ENCODE results near the gene DRC7. TPM values are rescaled to one million over a fixed set of nuclear protein-coding genes. Genes with fewer than 3 reads are reported as not detected.

DRC7 gene
- total and polyA plus RNA-seq, 10 of the 15 experiments (the other 5 are each of a cell fraction or from before 2014, with no cell fraction given), result 0.06 to 0.49 (median 0.14) TPM; not detected in 4

DNA sequence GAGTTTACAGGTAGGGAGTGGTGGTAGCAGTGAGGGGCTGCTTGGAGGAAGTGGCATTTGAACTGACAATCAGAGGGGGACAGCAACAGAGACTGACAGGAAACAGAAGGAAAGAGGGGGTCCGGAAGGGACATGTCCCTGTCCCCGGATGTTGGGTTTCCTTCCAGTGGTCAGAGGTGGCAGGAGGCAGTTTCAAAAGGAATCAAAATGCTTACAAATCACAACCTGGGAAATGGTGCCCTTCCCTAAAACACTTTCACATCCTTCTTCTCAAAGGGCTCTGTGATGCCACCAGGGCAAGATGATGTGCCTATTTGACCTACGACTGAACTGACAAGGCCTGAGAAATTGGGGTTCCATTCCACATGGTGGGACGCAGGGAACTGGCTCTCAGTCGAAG, 46.5 kb upstream of the DRC7 start (continued):
- TF ChIP-seq, protein P1, sequence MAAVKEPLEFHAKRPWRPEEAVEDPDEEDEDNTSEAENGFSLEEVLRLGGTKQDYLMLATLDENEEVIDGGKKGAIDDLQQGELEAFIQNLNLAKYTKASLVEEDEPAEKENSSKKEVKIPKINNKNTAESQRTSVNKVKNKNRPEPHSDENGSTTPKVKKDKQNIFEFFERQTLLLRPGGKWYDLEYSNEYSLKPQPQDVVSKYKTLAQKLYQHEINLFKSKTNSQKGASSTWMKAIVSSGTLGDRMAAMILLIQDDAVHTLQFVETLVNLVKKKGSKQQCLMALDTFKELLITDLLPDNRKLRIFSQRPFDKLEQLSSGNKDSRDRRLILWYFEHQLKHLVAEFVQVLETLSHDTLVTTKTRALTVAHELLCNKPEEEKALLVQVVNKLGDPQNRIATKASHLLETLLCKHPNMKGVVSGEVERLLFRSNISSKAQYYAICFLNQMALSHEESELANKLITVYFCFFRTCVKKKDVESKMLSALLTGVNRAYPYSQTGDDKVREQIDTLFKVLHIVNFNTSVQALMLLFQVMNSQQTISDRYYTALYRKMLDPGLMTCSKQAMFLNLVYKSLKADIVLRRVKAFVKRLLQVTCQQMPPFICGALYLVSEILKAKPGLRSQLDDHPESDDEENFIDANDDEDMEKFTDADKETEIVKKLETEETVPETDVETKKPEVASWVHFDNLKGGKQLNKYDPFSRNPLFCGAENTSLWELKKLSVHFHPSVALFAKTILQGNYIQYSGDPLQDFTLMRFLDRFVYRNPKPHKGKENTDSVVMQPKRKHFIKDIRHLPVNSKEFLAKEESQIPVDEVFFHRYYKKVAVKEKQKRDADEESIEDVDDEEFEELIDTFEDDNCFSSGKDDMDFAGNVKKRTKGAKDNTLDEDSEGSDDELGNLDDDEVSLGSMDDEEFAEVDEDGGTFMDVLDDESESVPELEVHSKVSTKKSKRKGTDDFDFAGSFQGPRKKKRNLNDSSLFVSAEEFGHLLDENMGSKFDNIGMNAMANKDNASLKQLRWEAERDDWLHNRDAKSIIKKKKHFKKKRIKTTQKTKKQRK (IDR thresholded peaks at IDR 0.05; ENCODE audit: low read depth, low read length), result no peak
- TF ChIP-seq ATF7 (IDR thresholded peaks at IDR 0.05; ENCODE audit: low read depth) (0 out of 2 replicates have a peak, but pooled peaks have one; percentile 19), FOXM1 (IDR thresholded peaks at IDR 0.05; ENCODE audit: low read depth, low read length) (0 out of 2 replicates have a peak, but pooled peaks have one; percentile 26), SRF (IDR thresholded peaks at IDR 0.05; ENCODE audit: low read depth in 2 of 2, low read length in 2 of 2) (no peak), CBX3 (IDR thresholded peaks at IDR 0.05; ENCODE audit: borderline replicate concordance, low read depth) (no peak), SREBF2 (IDR thresholded peaks at IDR 0.05; ENCODE audit: low read length) (no peak), PML (IDR thresholded peaks at IDR 0.05; ENCODE audit: low read length) (no peak), LARP7 (IDR thresholded peaks at IDR 0.05) (no peak), BACH1 (IDR thresholded peaks at IDR 0.05; ENCODE audit: borderline replicate concordance) (no peak), FOS (IDR thresholded peaks at IDR 0.05; ENCODE audit: borderline replicate concordance, extremely low read depth, insufficient read length) (no peak), CHD2 (IDR thresholded peaks at IDR 0.05; ENCODE audit: borderline replicate concordance, low read depth, low read length) (no peak)
- TF ChIP-seq, protein P2, sequence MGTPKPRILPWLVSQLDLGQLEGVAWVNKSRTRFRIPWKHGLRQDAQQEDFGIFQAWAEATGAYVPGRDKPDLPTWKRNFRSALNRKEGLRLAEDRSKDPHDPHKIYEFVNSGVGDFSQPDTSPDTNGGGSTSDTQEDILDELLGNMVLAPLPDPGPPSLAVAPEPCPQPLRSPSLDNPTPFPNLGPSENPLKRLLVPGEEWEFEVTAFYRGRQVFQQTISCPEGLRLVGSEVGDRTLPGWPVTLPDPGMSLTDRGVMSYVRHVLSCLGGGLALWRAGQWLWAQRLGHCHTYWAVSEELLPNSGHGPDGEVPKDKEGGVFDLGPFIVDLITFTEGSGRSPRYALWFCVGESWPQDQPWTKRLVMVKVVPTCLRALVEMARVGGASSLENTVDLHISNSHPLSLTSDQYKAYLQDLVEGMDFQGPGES (IDR thresholded peaks at IDR 0.05), result no peak
- TF ChIP-seq, protein P3, sequence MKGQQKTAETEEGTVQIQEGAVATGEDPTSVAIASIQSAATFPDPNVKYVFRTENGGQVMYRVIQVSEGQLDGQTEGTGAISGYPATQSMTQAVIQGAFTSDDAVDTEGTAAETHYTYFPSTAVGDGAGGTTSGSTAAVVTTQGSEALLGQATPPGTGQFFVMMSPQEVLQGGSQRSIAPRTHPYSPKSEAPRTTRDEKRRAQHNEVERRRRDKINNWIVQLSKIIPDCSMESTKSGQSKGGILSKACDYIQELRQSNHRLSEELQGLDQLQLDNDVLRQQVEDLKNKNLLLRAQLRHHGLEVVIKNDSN (IDR thresholded peaks at IDR 0.05; ENCODE audit: borderline replicate concordance, extremely low read length, insufficient read depth, low read depth, low read length), result no peak
- TF ChIP-seq, protein P4, sequence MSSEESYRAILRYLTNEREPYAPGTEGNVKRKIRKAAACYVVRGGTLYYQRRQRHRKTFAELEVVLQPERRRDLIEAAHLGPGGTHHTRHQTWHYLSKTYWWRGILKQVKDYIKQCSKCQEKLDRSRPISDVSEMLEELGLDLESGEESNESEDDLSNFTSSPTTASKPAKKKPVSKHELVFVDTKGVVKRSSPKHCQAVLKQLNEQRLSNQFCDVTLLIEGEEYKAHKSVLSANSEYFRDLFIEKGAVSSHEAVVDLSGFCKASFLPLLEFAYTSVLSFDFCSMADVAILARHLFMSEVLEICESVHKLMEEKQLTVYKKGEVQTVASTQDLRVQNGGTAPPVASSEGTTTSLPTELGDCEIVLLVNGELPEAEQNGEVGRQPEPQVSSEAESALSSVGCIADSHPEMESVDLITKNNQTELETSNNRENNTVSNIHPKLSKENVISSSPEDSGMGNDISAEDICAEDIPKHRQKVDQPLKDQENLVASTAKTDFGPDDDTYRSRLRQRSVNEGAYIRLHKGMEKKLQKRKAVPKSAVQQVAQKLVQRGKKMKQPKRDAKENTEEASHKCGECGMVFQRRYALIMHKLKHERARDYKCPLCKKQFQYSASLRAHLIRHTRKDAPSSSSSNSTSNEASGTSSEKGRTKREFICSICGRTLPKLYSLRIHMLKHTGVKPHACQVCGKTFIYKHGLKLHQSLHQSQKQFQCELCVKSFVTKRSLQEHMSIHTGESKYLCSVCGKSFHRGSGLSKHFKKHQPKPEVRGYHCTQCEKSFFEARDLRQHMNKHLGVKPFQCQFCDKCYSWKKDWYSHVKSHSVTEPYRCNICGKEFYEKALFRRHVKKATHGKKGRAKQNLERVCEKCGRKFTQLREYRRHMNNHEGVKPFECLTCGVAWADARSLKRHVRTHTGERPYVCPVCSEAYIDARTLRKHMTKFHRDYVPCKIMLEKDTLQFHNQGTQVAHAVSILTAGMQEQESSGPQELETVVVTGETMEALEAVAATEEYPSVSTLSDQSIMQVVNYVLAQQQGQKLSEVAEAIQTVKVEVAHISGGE (CRISPR knock-in tag; IDR thresholded peaks at IDR 0.05), result no peak
- TF ChIP-seq, protein P5, sequence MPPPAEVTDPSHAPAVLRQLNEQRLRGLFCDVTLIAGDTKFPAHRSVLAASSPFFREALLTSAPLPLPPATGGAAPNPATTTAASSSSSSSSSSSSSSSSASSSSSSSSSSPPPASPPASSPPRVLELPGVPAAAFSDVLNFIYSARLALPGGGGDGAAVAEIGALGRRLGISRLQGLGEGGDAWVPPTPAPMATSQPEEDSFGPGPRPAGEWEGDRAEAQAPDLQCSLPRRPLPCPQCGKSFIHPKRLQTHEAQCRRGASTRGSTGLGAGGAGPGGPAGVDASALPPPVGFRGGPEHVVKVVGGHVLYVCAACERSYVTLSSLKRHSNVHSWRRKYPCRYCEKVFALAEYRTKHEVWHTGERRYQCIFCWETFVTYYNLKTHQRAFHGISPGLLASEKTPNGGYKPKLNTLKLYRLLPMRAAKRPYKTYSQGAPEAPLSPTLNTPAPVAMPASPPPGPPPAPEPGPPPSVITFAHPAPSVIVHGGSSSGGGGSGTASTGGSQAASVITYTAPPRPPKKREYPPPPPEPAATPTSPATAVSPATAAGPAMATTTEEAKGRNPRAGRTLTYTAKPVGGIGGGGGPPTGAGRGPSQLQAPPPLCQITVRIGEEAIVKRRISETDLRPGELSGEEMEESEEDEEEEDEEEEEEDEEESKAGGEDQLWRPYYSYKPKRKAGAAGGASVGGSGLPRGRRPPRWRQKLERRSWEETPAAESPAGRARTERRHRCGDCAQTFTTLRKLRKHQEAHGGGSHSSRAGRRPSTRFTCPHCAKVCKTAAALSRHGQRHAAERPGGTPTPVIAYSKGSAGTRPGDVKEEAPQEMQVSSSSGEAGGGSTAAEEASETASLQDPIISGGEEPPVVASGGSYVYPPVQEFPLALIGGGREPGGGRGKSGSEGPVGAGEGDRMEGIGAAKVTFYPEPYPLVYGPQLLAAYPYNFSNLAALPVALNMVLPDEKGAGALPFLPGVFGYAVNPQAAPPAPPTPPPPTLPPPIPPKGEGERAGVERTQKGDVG (CRISPR knock-in tag; IDR thresholded peaks at IDR 0.05), result no peak
